Raji (cell line): ENCODE results near the gene SLC12A2.

Experiments
- POLR2A ChIP-seq: IDR thresholded peaks from 2 replicates; pipeline ENCODE4 v1.6.1; 2011; ENCODE audit warnings: low read depth, low read length, control low read depth; ENCODE audit not compliant: insufficient read depth

SLC12A2 gene

GRCh38 chr5:128083033-128083810 lies at the start of gene SLC12A2:
SLC12A2 (plus strand) TSS chr5:128083766; CDS start chr5:128083955, 189 bp downstream.
- peak; percentile 75 for TF ChIP-seq POLR2A

GRCh38 chr5:128035689-128036088 lies 47.9 kb upstream of the SLC12A2 start:
- no peak for TF ChIP-seq POLR2A

- no peak for TF ChIP-seq POLR2A
These were observed 46.6 kb upstream of the SLC12A2 start for GRCh38 chr5:128036950-128037349.

GRCh38 chr5:128038643-128039042 lies 44.9 kb upstream of the SLC12A2 start:
- no peak for TF ChIP-seq POLR2A

- TF ChIP-seq POLR2A = no peak
These were observed 42.6 kb upstream of the SLC12A2 start for GRCh38 chr5:128040927-128041326.

GRCh38 chr5:128052780-128053179 lies 30.8 kb upstream of the SLC12A2 start:
- TF ChIP-seq POLR2A = no peak

- TF ChIP-seq POLR2A = no peak
These were observed 30.1 kb upstream of the SLC12A2 start for GRCh38 chr5:128053291-128053954.

- no peak for TF ChIP-seq POLR2A
These were observed 22.8 kb upstream of the SLC12A2 start for GRCh38 chr5:128060644-128061385.

GRCh38 chr5:128062172-128062746 lies 21.3 kb upstream of the SLC12A2 start:
- TF ChIP-seq POLR2A = no peak

GRCh38 chr5:128074171-128074570 lies 9.4 kb upstream of the SLC12A2 start:
- no peak for TF ChIP-seq POLR2A

- TF ChIP-seq POLR2A = no peak
These were observed 8.6 kb upstream of the SLC12A2 start for GRCh38 chr5:128074953-128075352.

GRCh38 chr5:128077526-128077925 lies 6.0 kb upstream of the SLC12A2 start:
- no peak for TF ChIP-seq POLR2A

GRCh38 chr5:128081111-128081851 lies 2.3 kb upstream of the SLC12A2 start:
- TF ChIP-seq POLR2A = no peak

- no peak for TF ChIP-seq POLR2A
These were observed 974 bp upstream of the SLC12A2 start for GRCh38 chr5:128082551-128083032.
